GM21526 (cell line): Measurements from ENCODE around the gene BNC2.

ENCODE experiments used
- ATAC-seq: cut with Tn5 transposase; IDR thresholded peaks from one replicate; pipeline ENCODE4 v1.9.1; 2021; ENCODE audit warnings: moderate library complexity; ENCODE audit not compliant: unreplicated experiment, low FRiP score

The BNC2 gene

GRCh38 chr9:16401701-16402100, 468.8 kb downstream of the BNC2 start:
- no peak for ATAC-seq

GRCh38 chr9:16398691-16399090, 471.8 kb downstream of the BNC2 start:
- no peak for ATAC-seq

GRCh38 chr9:16396389-16396788, 474.1 kb downstream of the BNC2 start:
- ATAC-seq, result no peak

- ATAC-seq, result no peak
Measured at GRCh38 chr9:16391369-16391768, 479.1 kb downstream of the BNC2 start.

- ATAC-seq, result no peak
Measured at GRCh38 chr9:16387382-16387781, 483.1 kb downstream of the BNC2 start.

- no peak for ATAC-seq
Measured at GRCh38 chr9:16386827-16387077, 483.7 kb downstream of the BNC2 start.

- no peak for ATAC-seq
Measured at GRCh38 chr9:16386007-16386826, 484.3 kb downstream of the BNC2 start.

GRCh38 chr9:16385590-16385989, 484.9 kb downstream of the BNC2 start:
- ATAC-seq, result no peak

GRCh38 chr9:16384993-16385392, 485.5 kb downstream of the BNC2 start:
- ATAC-seq, result no peak

- no peak for ATAC-seq
Measured at GRCh38 chr9:16377311-16377710, 493.2 kb downstream of the BNC2 start.

GRCh38 chr9:16371306-16371705, 499.2 kb downstream of the BNC2 start:
- ATAC-seq, result no peak

GRCh38 chr9:16370647-16371046, 499.8 kb downstream of the BNC2 start:
- ATAC-seq, result no peak

GRCh38 chr9:16369427-16369826, 501.0 kb downstream of the BNC2 start:
- no peak for ATAC-seq

- no peak for ATAC-seq
Measured at GRCh38 chr9:16368237-16369087, 502.0 kb downstream of the BNC2 start.

GRCh38 chr9:16367605-16368231, 502.8 kb downstream of the BNC2 start:
- ATAC-seq, result no peak

- no peak for ATAC-seq
Measured at GRCh38 chr9:16364347-16364746, 506.1 kb downstream of the BNC2 start.

- ATAC-seq, result no peak
Measured at GRCh38 chr9:16363916-16364315, 506.6 kb downstream of the BNC2 start.

GRCh38 chr9:16363073-16363781, 507.2 kb downstream of the BNC2 start:
- ATAC-seq, result no peak

GRCh38 chr9:16361939-16362338, 508.5 kb downstream of the BNC2 start:
- no peak for ATAC-seq

GRCh38 chr9:16361118-16361517, 509.4 kb downstream of the BNC2 start:
- no peak for ATAC-seq

GRCh38 chr9:16360247-16360646, 510.2 kb downstream of the BNC2 start:
- no peak for ATAC-seq
